HG02885 (cell line): ENCODE results near the gene HLA-B.

Experiments used
- ATAC-seq: cut with Tn5 transposase; IDR thresholded peaks from one replicate; pipeline ENCODE4 v1.9.1; 2021; ENCODE audit warnings: mild to moderate bottlenecking; ENCODE audit not compliant: unreplicated experiment, poor library complexity

HLA-B gene

GRCh38 chr6:31309641-31310040, 47.3 kb downstream of the HLA-B start:
- ATAC-seq, result no peak

GRCh38 chr6:31308845-31309175, 48.2 kb downstream of the HLA-B start:
- ATAC-seq, result no peak

DNA sequence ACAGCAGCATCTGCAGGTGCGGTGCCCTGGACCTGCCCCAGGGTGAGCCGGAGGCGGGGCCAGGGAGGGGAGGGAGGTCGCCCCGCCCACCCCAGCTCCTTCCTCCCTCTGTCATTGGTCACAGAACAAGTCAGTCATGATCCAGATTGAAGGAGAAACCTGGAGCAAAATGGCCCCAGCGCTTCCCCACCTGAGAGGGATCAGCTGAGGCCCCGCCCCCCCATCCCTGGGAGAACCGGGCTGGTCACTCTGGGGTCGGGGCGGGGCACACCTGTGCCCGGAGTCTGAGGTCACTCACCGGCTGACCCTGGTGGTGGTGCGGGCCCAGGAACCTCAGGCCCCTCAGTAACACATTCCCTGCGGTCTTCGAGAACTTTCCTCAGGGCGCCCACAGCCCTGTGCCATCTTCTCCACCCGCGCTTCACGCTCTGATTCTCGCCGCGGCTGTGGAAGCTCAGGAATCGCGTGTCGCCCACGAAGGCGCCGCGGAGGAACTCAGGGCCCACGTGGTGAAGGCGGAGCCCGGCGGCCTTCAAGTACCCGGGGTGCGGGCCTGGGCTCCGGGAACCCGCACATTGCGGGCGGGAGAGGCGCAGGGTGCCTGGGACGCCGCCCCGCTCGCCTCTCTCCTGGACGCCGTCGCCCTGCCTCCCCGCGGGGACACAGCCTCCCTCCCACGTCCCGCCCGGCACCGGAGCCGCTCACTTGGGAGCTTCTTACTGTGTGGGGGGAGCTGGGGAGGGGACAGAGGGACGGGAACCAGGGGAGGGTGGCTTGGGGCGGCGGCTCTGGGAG, 48.7 kb downstream of the HLA-B start:
- ATAC-seq, result no peak

- ATAC-seq, result no peak
These were observed 49.3 kb downstream of the HLA-B start for GRCh38 chr6:31307669-31308049.

- no peak for ATAC-seq
These were observed 51.2 kb downstream of the HLA-B start for GRCh38 chr6:31305703-31306219.

- ATAC-seq, result no peak
These were observed 52.3 kb downstream of the HLA-B start for GRCh38 chr6:31304683-31305082.
